GM20000 (cell line): ENCODE results near the gene PCDH8.

Experiments used
- DNase-seq: peaks from one replicate; pipeline ENCODE4 v3.0.0; 2012; ENCODE audit warnings: low spot score
- TF ChIP-seq, protein P1 (sequence below): IDR thresholded peaks from 2 replicates; pipeline ENCODE4 v1.5.1; 2012; ENCODE audit warnings: mild to moderate bottlenecking, control low read depth; ENCODE audit errors: extremely low read depth, missing control alignments

PCDH8 gene

GRCh38 chr13:52868190-52868589 lies 19.8 kb upstream of the PCDH8 start:
- no peak for DNase-seq
- TF ChIP-seq, protein P1, sequence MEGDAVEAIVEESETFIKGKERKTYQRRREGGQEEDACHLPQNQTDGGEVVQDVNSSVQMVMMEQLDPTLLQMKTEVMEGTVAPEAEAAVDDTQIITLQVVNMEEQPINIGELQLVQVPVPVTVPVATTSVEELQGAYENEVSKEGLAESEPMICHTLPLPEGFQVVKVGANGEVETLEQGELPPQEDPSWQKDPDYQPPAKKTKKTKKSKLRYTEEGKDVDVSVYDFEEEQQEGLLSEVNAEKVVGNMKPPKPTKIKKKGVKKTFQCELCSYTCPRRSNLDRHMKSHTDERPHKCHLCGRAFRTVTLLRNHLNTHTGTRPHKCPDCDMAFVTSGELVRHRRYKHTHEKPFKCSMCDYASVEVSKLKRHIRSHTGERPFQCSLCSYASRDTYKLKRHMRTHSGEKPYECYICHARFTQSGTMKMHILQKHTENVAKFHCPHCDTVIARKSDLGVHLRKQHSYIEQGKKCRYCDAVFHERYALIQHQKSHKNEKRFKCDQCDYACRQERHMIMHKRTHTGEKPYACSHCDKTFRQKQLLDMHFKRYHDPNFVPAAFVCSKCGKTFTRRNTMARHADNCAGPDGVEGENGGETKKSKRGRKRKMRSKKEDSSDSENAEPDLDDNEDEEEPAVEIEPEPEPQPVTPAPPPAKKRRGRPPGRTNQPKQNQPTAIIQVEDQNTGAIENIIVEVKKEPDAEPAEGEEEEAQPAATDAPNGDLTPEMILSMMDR = no peak

GRCh38 chr13:52864941-52865340 lies 16.5 kb upstream of the PCDH8 start:
- TF ChIP-seq, protein P1 = no peak
- DNase-seq = no peak

- DNase-seq = no peak
- TF ChIP-seq, protein P1 = peak; percentile 75
These were observed 14.1 kb upstream of the PCDH8 start for GRCh38 chr13:52862358-52863206.

DNA sequence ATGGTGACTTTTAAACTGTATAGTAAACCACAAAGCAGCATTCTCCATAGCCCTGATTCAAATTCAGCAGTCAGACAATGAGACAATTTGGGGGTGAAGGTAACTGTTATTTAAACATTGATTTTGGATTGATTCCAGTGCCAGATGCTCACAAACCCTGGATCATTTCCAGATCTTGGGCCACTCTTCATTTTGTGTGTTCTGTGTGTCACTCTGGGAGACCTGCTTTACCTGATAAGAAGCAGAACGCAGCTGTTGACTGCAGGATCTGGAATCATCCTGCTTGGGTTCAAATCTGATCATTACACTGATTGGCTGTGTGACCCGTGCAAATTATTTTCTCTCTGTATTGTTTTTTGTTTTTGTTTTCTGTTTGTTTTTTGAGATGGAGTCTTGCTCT lies 4.0 kb upstream of the PCDH8 start:
- no peak for DNase-seq
- TF ChIP-seq, protein P1 = no peak

DNA sequence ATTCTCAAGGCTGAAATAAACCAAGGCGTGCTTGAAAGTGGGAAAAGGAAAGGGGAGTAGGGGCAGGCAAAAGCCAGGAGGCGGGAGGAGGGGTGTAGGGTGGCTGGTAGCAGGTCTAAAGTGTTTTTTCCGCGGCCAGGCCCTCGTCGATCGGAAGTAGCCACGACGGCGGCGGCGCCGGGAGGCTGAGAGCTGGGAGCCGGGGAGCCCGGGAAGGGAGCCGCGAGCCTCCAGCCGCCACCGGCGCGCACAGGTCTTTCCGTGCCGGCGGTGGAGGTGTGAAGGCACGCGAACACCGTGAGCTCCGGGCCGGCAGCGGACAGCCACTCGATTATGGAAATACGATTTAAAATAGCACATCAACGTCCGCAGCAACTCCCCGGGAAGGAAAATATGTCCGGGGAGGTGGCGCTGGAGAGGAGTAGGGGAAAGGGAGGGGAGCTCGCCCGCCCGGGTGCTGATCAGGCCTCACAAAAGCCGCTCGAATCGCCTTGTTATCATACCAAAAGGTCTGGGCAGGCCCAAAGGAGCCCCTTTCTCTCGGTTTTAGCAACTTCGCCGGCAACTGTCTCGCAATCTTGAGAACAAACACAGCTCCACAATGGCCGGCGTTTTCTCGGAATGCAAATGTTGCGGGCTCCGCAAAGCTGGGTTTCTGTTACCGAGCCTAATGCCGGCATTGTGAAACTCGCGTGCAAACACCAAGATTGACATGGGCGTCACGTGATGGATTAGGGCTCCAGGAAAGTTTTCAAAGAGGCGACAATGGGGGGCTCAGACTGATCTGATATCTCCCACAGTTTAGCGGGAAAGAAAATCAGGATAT lies 2.9 kb upstream of the PCDH8 start:
- DNase-seq = peak; percentile 69
- TF ChIP-seq, protein P1 = no peak

DNA sequence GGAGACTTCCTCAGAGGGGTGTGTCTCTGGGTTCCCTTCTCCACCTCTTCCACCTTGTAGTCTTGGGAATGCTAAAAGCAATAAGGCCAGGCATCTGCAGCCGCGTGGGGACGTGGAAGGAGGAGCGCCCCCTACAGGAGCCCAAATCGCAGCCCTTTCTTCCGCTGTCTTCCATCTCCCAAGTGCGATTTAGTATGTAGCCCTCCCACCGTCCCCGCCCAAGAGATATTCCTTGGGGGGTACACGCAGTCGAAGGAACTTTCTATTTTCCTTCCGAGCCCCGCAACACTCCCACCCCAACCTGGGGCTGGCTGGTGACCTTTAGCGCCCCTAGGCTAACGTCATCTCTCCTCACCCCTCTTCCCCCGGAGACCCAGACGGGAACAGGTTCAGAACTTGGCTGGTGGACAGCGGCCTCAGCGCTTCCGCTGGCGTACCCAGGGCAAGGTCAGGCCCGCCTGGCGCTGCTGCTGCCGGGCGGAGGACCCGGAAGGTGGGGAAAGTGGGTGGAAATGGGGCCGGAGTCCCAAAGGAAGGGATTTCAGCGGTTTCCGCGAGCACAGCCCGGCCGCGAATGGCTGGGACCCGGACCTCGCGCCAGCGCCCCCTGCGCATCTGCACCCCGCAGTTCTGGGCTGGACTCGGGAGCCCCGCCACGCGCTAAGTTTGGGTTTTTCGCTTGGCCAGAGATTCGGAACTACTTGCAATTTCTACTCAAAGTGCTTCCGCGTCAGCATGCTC lies 2.1 kb upstream of the PCDH8 start:
- TF ChIP-seq, protein P1 = no peak
- peak; percentile 80 for DNase-seq
